GM18867 (cell line): ENCODE data around the gene SQSTM1.
A peak's percentile ranks its signal among the peaks of the same experiment; 100 is the strongest.
"Not testable (repeated sequence)": the region's sequence is repeated elsewhere in the genome, so short reads cannot be mapped to it uniquely, and the experiment has no call there.

ENCODE experiments used
- ATAC-seq: cut with Tn5 transposase; IDR thresholded peaks from one replicate; pipeline ENCODE4 v1.9.1; 2021; ENCODE audit warnings: mild to moderate bottlenecking, moderate library complexity; ENCODE audit not compliant: unreplicated experiment

SQSTM1 gene

GRCh38 chr5:179820483-179821297, at the start of gene SQSTM1:
SQSTM1 (plus strand) TSS chr5:179820905; CDS start chr5:179820937, 32 bp downstream.
- ATAC-seq: peak; percentile 40

GRCh38 chr5:179771311-179771895, 49.3 kb upstream of the SQSTM1 start:
- ATAC-seq: no peak

GRCh38 chr5:179772351-179772750, 48.4 kb upstream of the SQSTM1 start:
- no peak for ATAC-seq

DNA sequence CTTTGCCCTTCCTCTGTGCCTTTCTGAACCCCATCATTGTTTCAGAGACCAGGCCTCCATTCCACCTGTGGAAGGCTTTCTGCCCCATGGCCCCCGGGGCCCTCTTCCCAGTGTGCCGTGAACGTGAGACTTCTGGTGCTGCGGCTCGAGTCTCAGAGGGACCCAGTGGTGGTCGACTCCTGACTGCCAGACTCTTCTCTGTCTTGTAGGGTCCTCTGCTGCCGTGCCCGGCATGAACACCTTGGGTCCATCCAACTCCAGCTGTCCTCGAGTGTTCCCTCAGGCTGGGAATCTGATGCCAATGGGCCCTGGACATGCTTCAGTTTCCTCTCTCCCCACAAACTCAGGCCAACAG, 47.0 kb upstream of the SQSTM1 start:
- no peak for ATAC-seq

GRCh38 chr5:179774442-179774841, 46.3 kb upstream of the SQSTM1 start:
- no peak for ATAC-seq

- no peak for ATAC-seq
These were observed 44.2 kb upstream of the SQSTM1 start for GRCh38 chr5:179776411-179776938.

- no peak for ATAC-seq
These were observed 43.2 kb upstream of the SQSTM1 start for GRCh38 chr5:179777456-179777855.

DNA sequence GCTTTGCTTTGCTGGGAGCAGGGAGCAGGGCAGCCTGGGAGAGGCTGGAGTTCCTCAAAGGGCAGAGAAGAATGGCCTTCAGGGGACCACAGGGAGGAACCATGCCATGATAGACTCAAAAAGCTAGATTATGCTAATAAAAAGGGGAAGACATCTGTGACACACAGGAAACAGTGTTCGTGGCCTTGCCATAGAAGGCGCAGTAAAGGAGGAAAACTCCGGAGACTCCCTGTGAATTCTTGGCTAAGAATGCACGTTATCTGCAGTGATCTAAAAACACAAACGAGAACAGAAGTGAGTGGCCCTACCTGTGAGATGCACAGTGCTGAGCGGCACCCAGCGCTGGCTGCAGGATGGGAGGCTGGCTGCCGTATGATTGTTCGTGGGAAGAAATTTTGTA, 42.8 kb upstream of the SQSTM1 start:
- no peak for ATAC-seq

DNA sequence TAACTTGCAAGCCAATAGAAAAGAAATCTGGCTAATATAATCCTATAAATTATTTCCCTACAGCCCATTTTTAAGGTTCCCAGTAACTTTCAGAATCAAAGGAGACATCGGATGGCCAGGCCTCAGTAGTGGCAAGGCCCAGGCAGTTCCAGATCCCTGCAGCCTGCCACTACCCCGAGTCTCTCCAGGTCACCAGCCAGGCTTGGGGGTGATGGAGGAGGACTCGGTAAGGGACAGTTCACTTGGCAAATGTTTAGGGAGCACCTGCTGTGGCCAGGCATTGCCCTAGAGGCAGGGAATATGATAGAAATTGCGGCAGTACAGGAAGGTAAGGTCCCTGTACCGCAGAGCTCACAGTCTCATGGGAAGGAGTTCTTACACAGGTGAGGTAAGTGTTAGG, 42.1 kb upstream of the SQSTM1 start:
- ATAC-seq: no peak

- ATAC-seq: no peak
These were observed 40.9 kb upstream of the SQSTM1 start for GRCh38 chr5:179779826-179780225.

- no peak for ATAC-seq
These were observed 40.3 kb upstream of the SQSTM1 start for GRCh38 chr5:179780362-179780761.

- no peak for ATAC-seq
These were observed 38.9 kb upstream of the SQSTM1 start for GRCh38 chr5:179781846-179782245.

- no peak for ATAC-seq
These were observed 37.6 kb upstream of the SQSTM1 start for GRCh38 chr5:179783128-179783527.

DNA sequence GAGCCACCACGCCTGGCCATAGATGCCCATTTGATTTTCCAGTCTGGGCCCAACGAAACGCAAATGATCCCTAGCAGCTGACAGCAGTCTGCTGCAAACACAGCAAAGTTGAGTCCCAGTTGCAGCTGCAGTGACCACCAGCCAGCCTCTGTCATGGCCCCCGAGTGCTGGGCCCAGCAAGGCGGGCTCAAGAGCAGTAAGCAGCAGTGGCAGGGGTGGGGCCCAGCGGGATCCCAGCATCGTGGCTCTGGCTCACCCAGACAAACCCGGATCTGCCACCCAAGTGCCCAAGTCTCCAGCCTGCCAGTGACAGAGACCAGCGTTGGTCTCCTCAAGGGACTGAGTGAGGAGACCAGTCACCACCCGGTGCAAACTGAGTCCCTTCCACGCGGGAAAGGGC, 33.8 kb upstream of the SQSTM1 start:
- no peak for ATAC-seq

GRCh38 chr5:179788193-179788854, 32.4 kb upstream of the SQSTM1 start:
- no peak for ATAC-seq

GRCh38 chr5:179789278-179789677, 31.4 kb upstream of the SQSTM1 start:
- not testable (repeated sequence) for ATAC-seq

DNA sequence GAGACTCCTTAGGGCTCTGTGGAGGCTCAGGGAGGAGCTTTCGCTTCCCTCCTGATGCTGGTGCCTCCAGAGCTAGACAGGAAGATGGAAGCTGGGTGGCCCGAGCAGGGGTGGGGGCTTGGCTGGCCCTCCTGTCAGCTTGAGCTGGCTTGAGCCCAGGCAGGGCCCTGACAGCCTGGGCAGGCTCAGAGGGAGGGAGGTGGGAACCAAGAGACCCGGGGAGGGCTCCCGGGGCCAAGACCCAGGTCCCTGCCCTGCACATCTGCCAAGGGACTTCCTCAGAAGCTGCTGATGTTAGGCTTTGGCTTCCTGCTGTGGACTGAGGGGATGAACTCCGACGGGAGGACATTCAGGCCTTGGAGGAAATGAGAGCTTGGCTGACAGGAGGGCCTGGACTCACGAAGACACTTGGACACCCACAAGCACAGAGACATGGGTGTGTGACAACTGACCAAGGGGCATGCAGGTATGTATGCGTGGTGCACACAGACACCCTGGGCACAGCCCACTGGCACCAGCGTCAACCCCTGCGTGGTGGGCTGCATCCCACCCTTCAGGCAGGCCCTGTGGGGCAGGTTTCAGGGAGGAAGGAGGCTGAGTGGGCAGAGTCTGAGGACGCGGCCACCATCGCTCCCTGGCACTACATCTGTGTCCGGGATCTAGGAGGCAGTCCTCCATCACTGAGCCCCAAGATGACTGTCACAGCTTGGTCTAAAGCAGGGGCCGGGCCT, 28.7 kb upstream of the SQSTM1 start:
- ATAC-seq: no peak

DNA sequence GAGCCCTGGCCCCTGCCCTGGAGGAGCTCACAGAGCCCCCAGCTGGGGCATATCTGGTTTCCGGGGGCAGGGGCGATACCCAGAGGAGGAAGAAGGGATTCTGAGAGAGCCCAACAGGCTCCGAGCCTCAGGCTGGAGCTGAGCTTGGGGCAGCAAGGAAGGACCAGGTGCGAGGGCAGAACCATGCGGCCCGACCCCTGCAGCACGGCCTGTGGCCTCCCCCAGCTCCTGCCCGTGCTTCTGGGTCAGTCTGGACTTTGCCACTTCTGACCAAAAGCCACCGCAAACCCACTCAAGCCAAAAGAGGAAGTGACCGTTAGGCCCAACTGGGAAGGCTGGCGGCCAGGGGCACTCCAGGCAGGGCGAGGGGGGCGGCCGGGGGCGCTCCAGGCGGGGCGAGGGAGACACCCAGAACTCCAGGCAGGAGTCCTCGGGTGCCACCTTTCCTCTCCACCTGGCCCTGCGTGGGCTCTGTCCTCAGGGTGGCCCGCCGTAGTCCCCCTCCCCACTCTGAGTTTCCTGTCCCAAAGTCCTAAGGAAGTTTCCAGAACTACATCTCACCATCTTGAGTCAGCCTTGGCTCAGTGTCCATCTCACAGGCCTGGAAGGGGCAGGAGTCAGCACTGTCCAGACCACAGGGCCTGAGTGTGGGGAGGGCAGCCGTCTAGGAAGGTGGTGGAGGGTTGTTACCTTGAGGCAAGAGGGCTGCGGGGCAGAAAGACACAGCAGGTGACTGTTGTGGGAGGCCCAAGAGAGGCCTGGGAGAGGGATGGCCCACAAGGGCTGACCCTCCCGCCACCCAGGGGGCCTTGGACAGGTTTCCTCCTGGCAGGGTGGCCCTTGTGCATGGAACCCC, 27.9 kb upstream of the SQSTM1 start:
- ATAC-seq: no peak

- ATAC-seq: no peak
These were observed 27.1 kb upstream of the SQSTM1 start, which contains the start of gene LTC4S for GRCh38 chr5:179793468-179794139. LTC4S (plus strand) TSS chr5:179793986; CDS start chr5:179794081, 95 bp downstream.

DNA sequence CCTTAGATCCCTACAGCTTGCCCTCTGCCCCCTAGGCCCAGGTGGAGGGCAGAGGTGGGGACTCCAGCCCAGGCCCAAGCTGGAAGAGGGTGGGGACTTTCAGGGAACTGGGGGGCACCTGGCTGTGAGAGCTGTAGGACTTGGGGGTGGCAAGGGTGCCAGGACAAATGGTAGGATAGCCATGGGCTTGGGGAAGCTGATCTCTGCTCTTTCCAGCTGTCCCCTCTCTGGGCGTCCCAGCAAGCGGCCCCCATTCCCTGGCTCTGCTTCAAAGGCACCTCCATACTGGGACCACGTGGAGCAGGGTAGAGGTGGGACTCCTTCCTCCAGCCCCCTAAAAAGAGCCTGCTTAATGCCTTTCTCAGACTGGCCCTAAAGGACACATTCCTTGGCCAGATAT, 26.5 kb upstream of the SQSTM1 start:
- ATAC-seq: no peak
